GM18951 (cell line): ENCODE results near the gene SESTD1.

ENCODE experiments used
- POLR2A ChIP-seq: IDR thresholded peaks from 4 replicates; pipeline ENCODE4 v1.6.1; 2011; ENCODE audit warnings: mild to moderate bottlenecking; ENCODE audit not compliant: insufficient read length, insufficient read depth; ENCODE audit errors: extremely low read depth
- in situ Hi-C: fragments of 300-500 bp; cut with MboI; formaldehyde crosslinking; loops from one replicate; pipeline ENCODE4 v1.12.0; 2022; ENCODE audit warnings: low sequenced_read_pairs, mixed read lengths, inconsistent platforms; ENCODE audit not compliant: unreplicated experiment

The SESTD1 gene

GRCh38 chr2:179277429-179278196, 13.0 kb upstream of the SESTD1 start:
- in situ Hi-C loops = no loop called here
- TF ChIP-seq POLR2A = no peak

GRCh38 chr2:179275253-179276012, 10.8 kb upstream of the SESTD1 start:
- in situ Hi-C loops = no loop called here

GRCh38 chr2:179274749-179275148, 10.1 kb upstream of the SESTD1 start:
- in situ Hi-C loops = no loop called here
- TF ChIP-seq POLR2A = no peak

More at GRCh38 chr2:179275253-179276012, 10.8 kb upstream of the SESTD1 start:
- no peak for TF ChIP-seq POLR2A

- TF ChIP-seq POLR2A = no peak
- in situ Hi-C loops = no loop called here
These were observed 8.9 kb upstream of the SESTD1 start for GRCh38 chr2:179273461-179273962.

- TF ChIP-seq POLR2A = no peak
- in situ Hi-C loops = no loop called here
These were observed 8.0 kb upstream of the SESTD1 start for GRCh38 chr2:179272406-179273192.

- in situ Hi-C loops = no loop called here
- TF ChIP-seq POLR2A = no peak
These were observed 6.1 kb upstream of the SESTD1 start for GRCh38 chr2:179270689-179271088.

GRCh38 chr2:179268277-179268925, 3.8 kb upstream of the SESTD1 start:
- in situ Hi-C loops = no loop called here

GRCh38 chr2:179266271-179266670, 1.6 kb upstream of the SESTD1 start:
- in situ Hi-C loops = no loop called here
- TF ChIP-seq POLR2A = no peak

More at GRCh38 chr2:179268277-179268925, 3.8 kb upstream of the SESTD1 start:
- TF ChIP-seq POLR2A = no peak

GRCh38 chr2:179265082-179265510, 464 bp upstream of the SESTD1 start:
- in situ Hi-C loops = no loop called here
- TF ChIP-seq POLR2A = no peak

GRCh38 chr2:179263446-179264367, 925 bp downstream of the SESTD1 start:
- in situ Hi-C loops = no loop called here
- no peak for TF ChIP-seq POLR2A

- TF ChIP-seq POLR2A = no peak
- in situ Hi-C loops = no loop called here
These were observed 1.6 kb downstream of the SESTD1 start for GRCh38 chr2:179263015-179263414.
